HepG2 (cell line): ENCODE measurements around the gene PLK5. TPM values are rescaled to one million over a fixed set of nuclear protein-coding genes. Genes with fewer than 3 reads are reported as not detected.

Source experiments
- AFF4 ChIP-seq: sonication (generic); formaldehyde crosslinking; IDR thresholded peaks from 2 replicates; pipeline ENCODE4 v1.4.0; 2020; ENCODE audit warnings: missing genetic modification reagents
- ARID3A ChIP-seq: IDR thresholded peaks from 2 replicates; pipeline ENCODE4 v1.6.1; 2012; ENCODE audit warnings: low read depth, low read length, improper control_type of control experiment
- GABPB1 ChIP-seq: IDR thresholded peaks from 2 replicates; pipeline ENCODE4 v1.6.1; 2016; ENCODE audit warnings: mild to moderate bottlenecking, missing genetic modification reagents, moderate library complexity, missing compliant biosample characterization
- GATAD1 ChIP-seq: IDR thresholded peaks from 2 replicates; pipeline ENCODE4 v1.6.1; 2016; ENCODE audit warnings: missing genetic modification reagents, missing compliant biosample characterization
- GZF1 ChIP-seq: sonication (generic); formaldehyde crosslinking; IDR thresholded peaks from 2 replicates; pipeline ENCODE4 v1.5.1; 2020; ENCODE audit warnings: mild to moderate bottlenecking, missing genetic modification reagents
- HBP1 ChIP-seq: IDR thresholded peaks from 2 replicates; pipeline ENCODE4 v1.6.1; 2016; ENCODE audit warnings: low read depth, control low read depth
- MXI1 ChIP-seq: IDR thresholded peaks from 3 replicates; pipeline ENCODE4 v1.6.1; 2012; ENCODE audit warnings: low read depth, low read length, inconsistent platforms, borderline replicate concordance
- NFYC ChIP-seq: IDR thresholded peaks from 2 replicates; pipeline ENCODE4 v1.6.1; 2016; ENCODE audit warnings: missing genetic modification reagents, missing compliant biosample characterization
- PLSCR1 ChIP-seq: sonication (generic); formaldehyde crosslinking; IDR thresholded peaks from 2 replicates; pipeline ENCODE4 v1.5.0; 2020; ENCODE audit warnings: missing genetic modification reagents, mild to moderate bottlenecking, borderline replicate concordance
- POLR2AphosphoS5 ChIP-seq: IDR thresholded peaks from 2 replicates; pipeline ENCODE4 v1.6.1; 2012; ENCODE audit warnings: low read depth, low read length
- TARDBP ChIP-seq: sonication (generic); formaldehyde crosslinking; IDR thresholded peaks from 2 replicates; pipeline ENCODE4 v1.8.0; 2022; ENCODE audit warnings: mild to moderate bottlenecking, missing genetic modification reagents
- ZFP91 ChIP-seq: sonication (generic); formaldehyde crosslinking; IDR thresholded peaks from 2 replicates; pipeline ENCODE4 v1.9.0; 2022; ENCODE audit warnings: missing genetic modification reagents, mild to moderate bottlenecking, borderline replicate concordance
- ZNF263 ChIP-seq: sonication (generic); formaldehyde crosslinking; IDR thresholded peaks from 2 replicates; pipeline ENCODE4 v1.4.0; 2020; ENCODE audit warnings: missing genetic modification reagents
- ZNF572 ChIP-seq: sonication (generic); formaldehyde crosslinking; IDR thresholded peaks from 2 replicates; pipeline ENCODE4 v1.5.1; 2020; ENCODE audit warnings: mild to moderate bottlenecking, missing genetic modification reagents
- ZNF605 ChIP-seq: sonication (generic); formaldehyde crosslinking; IDR thresholded peaks from 2 replicates; pipeline ENCODE4 v1.8.0; 2022; ENCODE audit warnings: mild to moderate bottlenecking, missing genetic modification reagents
- ZNF747 ChIP-seq: sonication (generic); formaldehyde crosslinking; IDR thresholded peaks from 2 replicates; pipeline ENCODE4 v1.8.1; 2023; ENCODE audit warnings: missing genetic modification reagents, mild to moderate bottlenecking, borderline replicate concordance
- polyA plus RNA-seq, 8 experiments: library from polyadenylated mRNA; depleted of rRNA in 3 of 8; stranded (reverse) in 7 of 8; unstranded in 1 of 8; fragments of >200 nt; fragmentation: Illumina TruSeq in 4 of 8; extraction: Trizol in 4 of 8; gene quantifications; 2 replicates each; pipeline versions ENCODE4 v1.2.1 to v1.2.3, GENCODE V29; 2011 to 2016; ENCODE audit warnings: low read depth in 4 of 8, missing spikeins in 1 of 8, mixed read lengths in 1 of 8; ENCODE audit not compliant: insufficient read depth in 1 of 8
- total RNA-seq, 5 experiments: library from RNA; depleted of rRNA; stranded (reverse); fragments of >200 nt; fragmentation: Illumina TruSeq; extraction: Trizol; gene quantifications; 2 replicates each; pipeline ENCODE4 v1.2.3, GENCODE V29; 2016; ENCODE audit warnings: low read depth in 1 of 5

PLK5 gene
- total and polyA plus RNA-seq, 2 of the 13 experiments (the other 11 are each of a cell fraction or from before 2014, with no cell fraction given): not detected

GRCh38 chr19:1490311-1491113, 33.4 kb upstream of the PLK5 start, which contains the start of gene PCSK4 (continued):
- TF ChIP-seq MXI1 (peak; percentile 92; the same call in 2 of the 3 replicates), ZFP91 (CRISPR knock-in tag) (peak; percentile 62; the same call in 1 of the 2 replicates), NFYC (CRISPR knock-in tag) (peak; percentile 81), HBP1 (CRISPR knock-in tag) (peak; percentile 87), ARID3A (peak; percentile 94), ZNF605 (peak; percentile 81; the same call in 1 of the 2 replicates), GATAD1 (peak; percentile 37; the same call in 1 of the 2 replicates), TARDBP (CRISPR knock-in tag) (peak; percentile 26; the same call in 1 of the 2 replicates), PLSCR1 (CRISPR knock-in tag) (no peak), ZNF263 (CRISPR knock-in tag) (peak; percentile 26; the same call in 1 of the 2 replicates), ZNF572 (CRISPR knock-in tag) (no peak), POLR2AphosphoS5 (0 out of 2 replicates have a peak, but pooled peaks have one; percentile 27), GABPB1 (CRISPR knock-in tag) (0 out of 2 replicates have a peak, but pooled peaks have one; percentile 63), GZF1 (CRISPR knock-in tag) (no peak), ZNF747 (CRISPR knock-in tag) (no peak), AFF4 (CRISPR knock-in tag) (no peak)
